ENCODE measurements around the gene ZNF830. TPM values are rescaled to one million over a fixed set of nuclear protein-coding genes. Genes with fewer than 3 reads are reported as not detected.
A peak's percentile ranks its signal among the peaks of the same experiment; 100 is the strongest.

Gene ZNF830, protein sequence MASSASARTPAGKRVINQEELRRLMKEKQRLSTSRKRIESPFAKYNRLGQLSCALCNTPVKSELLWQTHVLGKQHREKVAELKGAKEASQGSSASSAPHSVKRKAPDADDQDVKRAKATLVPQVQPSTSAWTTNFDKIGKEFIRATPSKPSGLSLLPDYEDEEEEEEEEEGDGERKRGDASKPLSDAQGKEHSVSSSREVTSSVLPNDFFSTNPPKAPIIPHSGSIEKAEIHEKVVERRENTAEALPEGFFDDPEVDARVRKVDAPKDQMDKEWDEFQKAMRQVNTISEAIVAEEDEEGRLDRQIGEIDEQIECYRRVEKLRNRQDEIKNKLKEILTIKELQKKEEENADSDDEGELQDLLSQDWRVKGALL
- 18.3 and 20.7 TPM in 2 replicates for total RNA-seq (2013; cell fraction: nucleolus; rRNA removed)
- total RNA-seq (2014; rRNA removed), result 9.7 and 11.3 TPM in 2 replicates
- total RNA-seq (2014; rRNA removed; fragmentation: Illumina TruSeq; extraction: Trizol), result 18.5 and 19.9 TPM in 2 replicates
- 13.6 and 14.9 TPM in 2 replicates for total RNA-seq (2021)
- 4.0 TPM for polyA plus RNA-seq (2011; ENCODE audit: low read depth)
- 12.0 and 20.7 TPM in 2 replicates for polyA plus RNA-seq (2011; rRNA removed)
- polyA plus RNA-seq (2011; cell fraction: cytosol; rRNA removed), result 5.6 and 6.8 TPM in 2 replicates
- 9.2 and 11.8 TPM in 2 replicates for polyA plus RNA-seq (2011; cell fraction: nucleus; rRNA removed)
- 6.8 and 11.1 TPM in 2 replicates for polyA plus RNA-seq (2012)
- polyA plus RNA-seq (2014; fragmentation: Illumina TruSeq; extraction: Trizol), result 12.3 and 15.2 TPM in 2 replicates
- 10 to 100 TPM; 10.6 to 15.4 TPM for polyA plus RNA-seq (2014; fragmentation: Nextera tagmentation; extraction: Ambion mirVana)
- 10.5 and 15.0 TPM in 2 replicates for polyA plus RNA-seq (2014; rRNA removed)
- polyA plus RNA-seq (2016; fragmentation: Nextera tagmentation; extraction: Ambion mirVana), result 10 to 100 TPM; 16.2 to 16.8 TPM
- 5.1 and 6.5 TPM in 2 replicates for polyA minus RNA-seq (2011; rRNA and poly(A)+ RNA removed)
- polyA minus RNA-seq (2011; cell fraction: cytosol; rRNA and poly(A)+ RNA removed), result 2.9 and 3.2 TPM in 2 replicates
- 8.6 and 13.1 TPM in 2 replicates for polyA minus RNA-seq (2011; cell fraction: nucleus; rRNA and poly(A)+ RNA removed)
- percentile 96 among the genes with signal in this experiment for Bru-seq, nascent RNA
- BruChase-seq, experiment 1, labeled RNA remaining after a 6-hour chase, result percentile 77 among the genes with signal in this experiment
- BruChase-seq, experiment 2, labeled RNA remaining after a 2-hour chase, result percentile 95 among the genes with signal in this experiment
- long read RNA-seq, experiment 1, transcript ZNF830-201 (1 exons, 2,246 nt), result major isoform, 7 of 8 reads
- long read RNA-seq, experiment 1, partial matches to known transcripts, result 0 of 8 reads
- long read RNA-seq, experiment 1, other reads (novel, unspliced or antisense), result 0 of 8 reads
- long read RNA-seq, experiment 2, transcript ZNF830-201 (1 exons, 2,246 nt), result major isoform, 77 of 79 reads
- long read RNA-seq, experiment 2, partial matches to known transcripts, result 0 of 79 reads
- long read RNA-seq, experiment 2, other reads (novel, unspliced or antisense), result 1 of 79 reads

DNA sequence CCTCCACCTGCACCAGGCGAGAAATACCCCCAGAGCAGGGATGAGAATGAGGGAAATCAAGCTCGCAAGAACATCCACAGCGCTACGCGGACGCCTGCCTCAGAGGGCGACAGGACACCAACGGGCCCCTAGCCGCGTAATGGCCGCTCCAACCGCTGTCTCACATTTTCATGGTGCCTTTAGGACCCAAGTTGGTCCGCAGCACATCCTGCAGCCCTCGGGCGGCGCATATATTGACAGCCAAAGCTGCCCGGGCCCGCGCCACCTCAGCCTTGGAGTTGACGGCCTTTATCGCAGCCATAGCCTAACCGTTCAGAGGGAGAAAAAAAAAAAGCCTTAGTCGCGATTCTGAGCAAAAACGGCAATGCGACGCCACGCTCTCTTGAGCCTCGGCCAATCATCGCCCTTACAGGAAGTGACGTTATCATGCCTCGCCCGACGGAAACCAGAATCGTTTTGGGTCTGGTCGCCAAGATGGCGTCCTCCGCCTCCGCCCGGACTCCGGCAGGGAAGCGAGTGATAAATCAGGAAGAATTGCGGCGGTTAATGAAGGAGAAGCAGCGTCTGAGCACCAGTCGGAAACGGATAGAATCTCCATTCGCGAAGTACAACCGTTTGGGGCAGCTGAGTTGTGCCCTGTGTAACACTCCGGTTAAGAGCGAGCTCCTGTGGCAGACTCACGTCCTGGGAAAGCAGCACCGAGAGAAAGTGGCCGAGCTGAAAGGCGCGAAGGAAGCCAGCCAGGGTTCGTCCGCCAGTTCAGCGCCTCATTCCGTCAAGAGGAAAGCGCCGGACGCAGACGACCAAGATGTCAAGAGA lies at the start of gene ZNF830, which contains the start of gene CCT6B:
Gene ZNF830 (plus strand): TSS at position 448 of the 819 bp plus-strand sequence. CDS start 27 bp downstream, at position 475.
Gene CCT6B (minus strand): TSS at position 368 of the 819 bp plus-strand sequence. CDS start 67 bp downstream, at position 301.
- in situ Hi-C loops (cut with MboI), result no loop called here
- WGBS (ENCODE audit: insufficient coverage, insufficient replicate concordance, low lambda C conversion rate, missing lambda C conversion rate), result under 1% methylated on average over 65 of the region's 65 CpGs
- RAD21 ChIA-PET (ENCODE audit: unreplicated experiment), result interaction anchor here (0.6 kb wide), 1 partner anchor 407 kb away, joined by 3 read pairs; no protein-coding TSS in a partner anchor
- TF ChIP-seq KAT2A (conservative IDR thresholded peaks at IDR 0.05; ENCODE audit: control insufficient read depth, low read depth, low read length) (no peak), NFIC (IDR thresholded peaks at IDR 0.05; ENCODE audit: low read depth, low read length) (no peak), SREBF1 (IDR thresholded peaks at IDR 0.05; ENCODE audit: low read length) (no peak), PAX8 (IDR thresholded peaks at IDR 0.05) (0 out of 2 replicates have a peak, but pooled peaks have one; percentile 50), NFYA (IDR thresholded peaks at IDR 0.05; ENCODE audit: borderline replicate concordance, low read depth, low read length) (no peak), SRF (IDR thresholded peaks at IDR 0.05; ENCODE audit: low read depth in 2 of 2, low read length in 2 of 2) (peak in 1 of 2 experiments; percentile 67; a peak in 2 of 4 replicates), FOXK2 (IDR thresholded peaks at IDR 0.05) (no peak), BRCA1 (IDR thresholded peaks at IDR 0.05; ENCODE audit: low read depth, low read length) (no peak), HSF1 (IDR thresholded peaks at IDR 0.05; ENCODE audit: low read depth, low read length) (no peak), HDAC6 (IDR thresholded peaks at IDR 0.05; ENCODE audit: unreplicated experiment) (no peak), RCOR1 (conservative IDR thresholded peaks at IDR 0.05; ENCODE audit: low read depth, low read length) (no peak)

More for the DNA sequence above, at the start of gene ZNF830, which contains the start of gene CCT6B:
- Histone ChIP-seq H3K4me2 (ENCODE audit: control insufficient read depth, insufficient read depth) (peak within 1 kb of the TSS; percentile 70), H4K20me1 (ENCODE audit: control insufficient read depth, insufficient read depth) (no peaks in the 10 kb centered on the region), H3K4me3 (peak within 1 kb of the TSS; percentile 73), H3K36me3 (ENCODE audit: control insufficient read depth in 2 of 2, insufficient read depth in 2 of 2, low read length in 1 of 2) (peaks cover 0 to 6% of the 10 kb centered on the region in 2 experiments; a peak in 3 of 4 replicates), H3K9ac (ENCODE audit: control insufficient read depth, insufficient read depth, low read length) (peak within 1 kb of the TSS; percentile 81), H3K9me3 (replicated peaks; ENCODE audit: control insufficient read depth, insufficient read depth, low read length) (no peaks in the 10 kb centered on the region), H3K4me1 (ENCODE audit: control insufficient read depth, insufficient read depth, low read length) (peaks cover 9% of the 10 kb centered on the region; the same call in 1 of the 2 replicates), H3K79me2 (ENCODE audit: control insufficient read depth, insufficient read depth, low read length) (peaks cover 23% of the 10 kb centered on the region), H2AFZ (ENCODE audit: control insufficient read depth, low read depth, low read length) (peak within 1 kb of the TSS; percentile 96), H3K27me3 (replicated peaks in 1 of 2; ENCODE audit: control insufficient read depth in 2 of 2, insufficient read depth in 2 of 2, low read length in 1 of 2) (no peaks in the 10 kb centered on the region), H3K27ac (ENCODE audit: control insufficient read depth, insufficient read depth) (peak within 1 kb of the TSS; percentile 83)
- no TSS peak for BruUV-seq (replicated peaks)
- ChIA-PET POLR2A (interaction anchor here (0.5 to 1.8 kb wide), 4 partner anchors 19 to 488 kb away, joined by 3 to 8 read pairs (median 4); partner anchors contain the start of gene LIG3), CTCF (interaction anchor here (1.1 to 1.6 kb wide), 3 partner anchors 20 to 158 kb away, joined by 3 to 6 read pairs (median 3); no protein-coding TSS in a partner anchor), SMC1A (ENCODE audit: uncharacterized antibody, unreplicated experiment) (interaction anchor here (1.2 kb wide), 1 partner anchor 11 kb away, joined by 3 read pairs; no protein-coding TSS in a partner anchor)
- ATAC-seq (peak; percentile 98), DNase-seq (ENCODE audit: low read depth, low spot score) (peak; percentile 79), FAIRE-seq (peak; percentile 92)
- intact Hi-C loops (cut with micrococcal nuclease; ENCODE audit: unreplicated experiment), result no loop called here
